SK-N-SH (cell line): ENCODE results near the gene IL1F10. TPM values are rescaled to one million over a fixed set of nuclear protein-coding genes. Genes with fewer than 3 reads are reported as not detected.

Experiments used
- CTCF ChIA-PET: fragments of 300-600, 350-600 bp; formaldehyde crosslinking; extraction: SDS; loops from one replicate; lab custom pipeline; 2021; lab: Yijun Ruan, JAX
- POLR2A ChIA-PET: fragments of 350-600 bp; sonication (Branson Sonifier 250); formaldehyde crosslinking; extraction: SDS; loops from one replicate; lab custom pipeline; 2020; ENCODE audit warnings: antibody characterized with exemption, inconsistent platforms; lab: Yijun Ruan, JAX
- DNase-seq: peaks from one replicate; pipeline ENCODE4 v3.0.0; 2012
- H2AFZ ChIP-seq: fragments of 200-600 bp; sonication (generic); 2 replicates; pipeline ENCODE4 v1.8.1; 2016; ENCODE audit warnings: antibody characterized with exemption, mild to moderate bottlenecking, low read depth
- H3F3A ChIP-seq: fragments of 200-600 bp; sonication (generic); replicated peaks from 2 replicates; pipeline ENCODE3; 2016; ENCODE audit warnings: antibody characterized with exemption, mild to moderate bottlenecking; ENCODE audit not compliant: insufficient read depth
- H3K27ac ChIP-seq, 2 experiments: fragments of 200-500 bp in 1 of 2; fragments of 200-600 bp in 1 of 2; sonication (Bioruptor generic) in 1 of 2; sonication (generic), shearing (Covaris generic) in 1 of 2; 2 replicates each; pipeline versions ENCODE4 v1.5.1 to v1.6.1; 2014 to 2016; ENCODE audit warnings: low read depth in 2 of 2, inconsistent platforms in 1 of 2, low read length in 1 of 2, mild to moderate bottlenecking in 1 of 2, mixed read lengths in 1 of 2
- H3K27me3 ChIP-seq: fragments of 200-600 bp; sonication (generic), shearing (Covaris generic); 2 replicates; pipeline ENCODE4 v1.6.1; 2016; ENCODE audit warnings: mixed run types; ENCODE audit not compliant: insufficient read depth
- H3K36me3 ChIP-seq, 2 experiments: fragments of 200-500 bp in 1 of 2; fragments of 200-600 bp in 1 of 2; sonication (Bioruptor generic) in 1 of 2; sonication (generic) in 1 of 2; replicated peaks in 1 of 2; 2 replicates each; pipeline versions ENCODE3 to v1.5.1; 2014 to 2016; ENCODE audit warnings: low read length in 1 of 2, mild to moderate bottlenecking in 1 of 2; ENCODE audit not compliant: insufficient read depth in 2 of 2, control insufficient read depth in 1 of 2
- H3K4me1 ChIP-seq, 2 experiments: fragments of 200-500 bp in 1 of 2; fragments of 200-600 bp in 1 of 2; sonication (Bioruptor generic) in 1 of 2; sonication (generic), shearing (Covaris generic) in 1 of 2; 2 replicates each; pipeline versions ENCODE4 v1.5.1 to v1.6.1; 2014 to 2016; ENCODE audit warnings: low read depth in 1 of 2, low read length in 1 of 2, mixed run types in 1 of 2; ENCODE audit not compliant: insufficient read depth in 2 of 2, control insufficient read depth in 1 of 2
- H3K4me2 ChIP-seq: fragments of 200-600 bp; sonication (generic), shearing (Covaris generic); 2 replicates; pipeline ENCODE4 v1.6.1; 2017; ENCODE audit warnings: mixed run types
- H3K4me3 ChIP-seq, 2 experiments: fragments of 200-500 bp in 1 of 2; fragments of 200-600 bp in 1 of 2; sonication (Bioruptor generic) in 1 of 2; sonication (generic), shearing (Covaris generic) in 1 of 2; 2 replicates each; pipeline versions ENCODE4 v1.5.1 to v1.8.1; 2014 to 2016; ENCODE audit warnings: low read depth in 2 of 2, inconsistent platforms in 1 of 2, low read length in 1 of 2, mild to moderate bottlenecking in 1 of 2, mixed read lengths in 1 of 2, moderate library complexity in 1 of 2
- H3K79me2 ChIP-seq: fragments of 200-600 bp; sonication (generic); 2 replicates; pipeline ENCODE4 v1.8.1; 2017; ENCODE audit warnings: mild to moderate bottlenecking; ENCODE audit not compliant: insufficient read depth
- H3K9ac ChIP-seq: fragments of 200-600 bp; sonication (generic); 2 replicates; pipeline ENCODE4 v1.6.1; 2017; ENCODE audit warnings: mixed run types
- H3K9me2 ChIP-seq: fragments of 200-600 bp; sonication (generic); 2 replicates; pipeline ENCODE4 v1.6.1; 2017; ENCODE audit warnings: mixed run types
- H3K9me3 ChIP-seq: fragments of 200-600 bp; sonication (generic); 2 replicates; pipeline ENCODE4 v1.6.1; 2017; ENCODE audit warnings: mixed run types, mild to moderate bottlenecking, moderate library complexity
- H4K20me1 ChIP-seq: fragments of 200-600 bp; sonication (generic); 2 replicates; pipeline ENCODE4 v1.6.1; 2017; ENCODE audit warnings: mild to moderate bottlenecking, mixed run types; ENCODE audit not compliant: insufficient read depth
- CHD2 ChIP-seq: fragments of 150-350 bp; IDR thresholded peaks from 2 replicates; pipeline ENCODE4 v1.6.1; 2018; ENCODE audit warnings: low read length; ENCODE audit not compliant: partially characterized antibody
- EP300 ChIP-seq, 2 experiments: IDR thresholded peaks; 2 replicates each; pipeline versions ENCODE4 v1.4.0 to v1.6.1; 2012; ENCODE audit warnings: borderline replicate concordance in 1 of 2, low read depth in 1 of 2, low read length in 1 of 2
- EZH2phosphoT487 ChIP-seq: fragments of 200-600 bp; sonication (generic); IDR thresholded peaks from 2 replicates; pipeline ENCODE4 v1.6.1; 2017; ENCODE audit warnings: low read depth, mixed run types, mild to moderate bottlenecking, antibody characterized with exemption, moderate library complexity, borderline replicate concordance
- FOXM1 ChIP-seq: IDR thresholded peaks from 2 replicates; pipeline ENCODE4 v1.4.0; 2012; ENCODE audit warnings: low read depth, mild to moderate bottlenecking
- GABPA ChIP-seq: IDR thresholded peaks from 2 replicates; pipeline ENCODE4 v1.4.0; 2012; ENCODE audit warnings: low read depth, mild to moderate bottlenecking
- GATA2 ChIP-seq: sonication (generic); formaldehyde crosslinking; IDR thresholded peaks from 2 replicates; pipeline ENCODE4 v1.5.0; 2020; ENCODE audit warnings: mild to moderate bottlenecking, missing genetic modification reagents
- JUND ChIP-seq: IDR thresholded peaks from 2 replicates; pipeline ENCODE4 v1.4.0; 2012
- MEF2A ChIP-seq: IDR thresholded peaks from 2 replicates; pipeline ENCODE4 v1.4.0; 2012; ENCODE audit warnings: low read depth, borderline replicate concordance
- MXI1 ChIP-seq: IDR thresholded peaks from 2 replicates; pipeline ENCODE4 v1.6.1; 2012; ENCODE audit warnings: mild to moderate bottlenecking, low read depth, low read length, improper control_type of control experiment
- NFIC ChIP-seq: IDR thresholded peaks from 2 replicates; pipeline ENCODE4 v1.4.0; 2012; ENCODE audit warnings: borderline replicate concordance
- NRF1 ChIP-seq: IDR thresholded peaks from 2 replicates; pipeline ENCODE4 v1.6.1; 2012; ENCODE audit warnings: low read depth, mild to moderate bottlenecking, low read length
- PBX3 ChIP-seq: IDR thresholded peaks from 2 replicates; pipeline ENCODE4; 2012
- POLR2AphosphoS5 ChIP-seq: IDR thresholded peaks from 2 replicates; pipeline ENCODE4 v1.6.1; 2012; ENCODE audit warnings: low read depth, low read length
- RAD21 ChIP-seq: IDR thresholded peaks from 2 replicates; pipeline ENCODE4 v1.6.1; 2012; ENCODE audit warnings: mild to moderate bottlenecking, low read length
- RXRA ChIP-seq: IDR thresholded peaks from 2 replicates; pipeline ENCODE4 v1.4.0; 2012; ENCODE audit warnings: low read depth, mild to moderate bottlenecking, borderline replicate concordance
- SIN3A ChIP-seq: IDR thresholded peaks from 2 replicates; pipeline ENCODE4 v1.6.1; 2012; ENCODE audit warnings: low read depth, mild to moderate bottlenecking, low read length, moderate library complexity, borderline replicate concordance
- SMC3 ChIP-seq: IDR thresholded peaks from 2 replicates; pipeline ENCODE4 v1.6.1; 2012; ENCODE audit warnings: low read depth, low read length, improper control_type of control experiment
- TAF1 ChIP-seq: IDR thresholded peaks from 2 replicates; pipeline ENCODE4 v1.6.1; 2012; ENCODE audit warnings: low read depth, mild to moderate bottlenecking, low read length, moderate library complexity, borderline replicate concordance
- TCF12 ChIP-seq: IDR thresholded peaks from 2 replicates; pipeline ENCODE4 v1.4.0; 2012
- WGBS: methylation state at CpG from one replicate; pipeline ENCODE4 v1.1.6; 2017; ENCODE audit warnings: low lambda C conversion rate; 5-methylcytosine and 5-hydroxymethylcytosine counted together
- polyA plus RNA-seq, 3 experiments: library from polyadenylated mRNA; depleted of rRNA; stranded (reverse); fragments of >200 nt; gene quantifications; 2 replicates each; pipeline ENCODE4 v1.2.3, GENCODE V29; 2012
- TF ChIP-seq, protein P1 (sequence below): fragments of 150-350 bp; IDR thresholded peaks from 2 replicates; pipeline ENCODE4 v1.6.1; 2017; ENCODE audit warnings: antibody characterized with exemption, low read length, low read depth, borderline replicate concordance
- TF ChIP-seq, protein P2 (sequence below): IDR thresholded peaks from 2 replicates; pipeline ENCODE4 v1.4.0; 2012; ENCODE audit warnings: low read depth, borderline replicate concordance
- TF ChIP-seq, protein P3 (sequence below): IDR thresholded peaks from 2 replicates; pipeline ENCODE4 v1.6.1; 2012; ENCODE audit warnings: mild to moderate bottlenecking, low read depth, low read length, moderate library complexity

The IL1F10 gene
- polyA plus RNA-seq, 1 of the 3 experiments (the other 2 are of a cell fraction) = not detected

- no peaks in the 10 kb centered on the region for H3K27me3 ChIP-seq
- DNase-seq = no peak
- ChIA-PET CTCF (no interaction called here), POLR2A (no interaction called here)
- H3K79me2 ChIP-seq = no peaks in the 10 kb centered on the region
- no peak overlapping the region for H3K9ac ChIP-seq
- no peak overlapping the region for H3K4me3 ChIP-seq
- H3K4me2 ChIP-seq = no peak overlapping the region
- no peak overlapping the region for H3K27ac ChIP-seq
- TF ChIP-seq MXI1 (no peak), TAF1 (no peak), POLR2AphosphoS5 (no peak), PBX3 (no peak), NFIC (no peak), CHD2 (no peak), FOXM1 (no peak), GATA2 (CRISPR knock-in tag) (no peak), GABPA (no peak), SMC3 (no peak), SIN3A (no peak), EP300 (IDR thresholded peaks at IDR 0.05; ENCODE audit: borderline replicate concordance in 1 of 2, low read depth in 1 of 2, low read length in 1 of 2) (no peak)
- TF ChIP-seq, protein P1, sequence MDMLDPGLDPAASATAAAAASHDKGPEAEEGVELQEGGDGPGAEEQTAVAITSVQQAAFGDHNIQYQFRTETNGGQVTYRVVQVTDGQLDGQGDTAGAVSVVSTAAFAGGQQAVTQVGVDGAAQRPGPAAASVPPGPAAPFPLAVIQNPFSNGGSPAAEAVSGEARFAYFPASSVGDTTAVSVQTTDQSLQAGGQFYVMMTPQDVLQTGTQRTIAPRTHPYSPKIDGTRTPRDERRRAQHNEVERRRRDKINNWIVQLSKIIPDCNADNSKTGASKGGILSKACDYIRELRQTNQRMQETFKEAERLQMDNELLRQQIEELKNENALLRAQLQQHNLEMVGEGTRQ = no peak
- H4K20me1 ChIP-seq = no peaks in the 10 kb centered on the region
- H3K36me3 ChIP-seq = no peaks in the 10 kb centered on the region
- no peaks in the 10 kb centered on the region for H3K9me3 ChIP-seq
- H3K4me1 ChIP-seq = no peaks in the 10 kb centered on the region
- no peaks in the 10 kb centered on the region for H3F3A ChIP-seq
- H3K9me2 ChIP-seq = no peaks in the 10 kb centered on the region
- 26% methylated on average over 4 of the region's 4 CpGs for WGBS
- no peak overlapping the region for H2AFZ ChIP-seq
These were observed 35.5 kb downstream of the IL1F10 start for GRCh38 chr2:113103277-113103676.

DNA sequence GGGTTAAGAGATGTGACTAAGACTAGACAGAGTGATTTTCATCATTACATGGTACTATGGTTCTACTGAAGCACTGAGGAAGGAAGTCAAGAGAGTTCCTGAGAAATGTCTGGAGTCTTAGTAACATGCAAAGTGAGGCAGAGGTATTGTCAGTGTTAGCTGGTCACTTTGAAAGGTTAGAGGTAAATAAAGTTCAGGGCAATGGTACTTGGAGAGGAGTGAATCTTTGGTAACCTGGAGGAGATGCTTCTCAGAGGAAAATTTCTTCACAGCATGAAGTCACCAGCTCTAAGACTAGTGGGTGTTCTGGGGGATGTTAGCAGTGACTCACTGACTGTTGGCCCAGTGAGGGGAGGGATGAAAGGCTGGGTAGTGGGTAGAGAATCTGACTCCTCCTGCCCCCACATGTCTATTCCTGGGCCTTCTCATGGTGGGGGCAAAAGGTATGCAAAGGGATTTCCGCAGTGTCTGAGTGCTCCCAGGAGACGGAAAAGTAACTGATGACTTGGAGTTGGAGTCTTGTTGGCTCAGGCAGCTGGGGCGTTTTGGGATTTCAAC, 36.4 kb downstream of the IL1F10 start:
- H3K4me3 ChIP-seq = no peak overlapping the region
- H3K4me1 ChIP-seq = no peaks in the 10 kb centered on the region
- no peaks in the 10 kb centered on the region for H4K20me1 ChIP-seq
- CTCF ChIA-PET = interaction anchor here (0.8 to 1.9 kb wide), 2 partner anchors 27 to 34 kb away, joined by 3 to 8 read pairs; no protein-coding TSS in a partner anchor
- no peaks in the 10 kb centered on the region for H3F3A ChIP-seq
- POLR2A ChIA-PET = no interaction called here
- H3K9me3 ChIP-seq = no peaks in the 10 kb centered on the region
- H3K9ac ChIP-seq = no peak overlapping the region
- no peaks in the 10 kb centered on the region for H3K79me2 ChIP-seq
- H3K9me2 ChIP-seq = no peaks in the 10 kb centered on the region
- 3% methylated on average over 3 of the region's 3 CpGs for WGBS
- no peak overlapping the region for H2AFZ ChIP-seq
- H3K4me2 ChIP-seq = no peak overlapping the region
- no peaks in the 10 kb centered on the region for H3K36me3 ChIP-seq
- DNase-seq = no peak
- no peaks in the 10 kb centered on the region for H3K27me3 ChIP-seq
- H3K27ac ChIP-seq = no peak overlapping the region
- TF ChIP-seq, protein P2, sequence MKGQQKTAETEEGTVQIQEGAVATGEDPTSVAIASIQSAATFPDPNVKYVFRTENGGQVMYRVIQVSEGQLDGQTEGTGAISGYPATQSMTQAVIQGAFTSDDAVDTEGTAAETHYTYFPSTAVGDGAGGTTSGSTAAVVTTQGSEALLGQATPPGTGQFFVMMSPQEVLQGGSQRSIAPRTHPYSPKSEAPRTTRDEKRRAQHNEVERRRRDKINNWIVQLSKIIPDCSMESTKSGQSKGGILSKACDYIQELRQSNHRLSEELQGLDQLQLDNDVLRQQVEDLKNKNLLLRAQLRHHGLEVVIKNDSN = no peak
- TF ChIP-seq MEF2A (no peak), TAF1 (no peak), TCF12 (no peak), RAD21 (no peak), JUND (no peak), EZH2phosphoT487 (no peak), EP300 (IDR thresholded peaks at IDR 0.05; ENCODE audit: borderline replicate concordance in 1 of 2, low read depth in 1 of 2, low read length in 1 of 2) (no peak), NFIC (no peak), RXRA (no peak), NRF1 (no peak)
- TF ChIP-seq, protein P3, sequence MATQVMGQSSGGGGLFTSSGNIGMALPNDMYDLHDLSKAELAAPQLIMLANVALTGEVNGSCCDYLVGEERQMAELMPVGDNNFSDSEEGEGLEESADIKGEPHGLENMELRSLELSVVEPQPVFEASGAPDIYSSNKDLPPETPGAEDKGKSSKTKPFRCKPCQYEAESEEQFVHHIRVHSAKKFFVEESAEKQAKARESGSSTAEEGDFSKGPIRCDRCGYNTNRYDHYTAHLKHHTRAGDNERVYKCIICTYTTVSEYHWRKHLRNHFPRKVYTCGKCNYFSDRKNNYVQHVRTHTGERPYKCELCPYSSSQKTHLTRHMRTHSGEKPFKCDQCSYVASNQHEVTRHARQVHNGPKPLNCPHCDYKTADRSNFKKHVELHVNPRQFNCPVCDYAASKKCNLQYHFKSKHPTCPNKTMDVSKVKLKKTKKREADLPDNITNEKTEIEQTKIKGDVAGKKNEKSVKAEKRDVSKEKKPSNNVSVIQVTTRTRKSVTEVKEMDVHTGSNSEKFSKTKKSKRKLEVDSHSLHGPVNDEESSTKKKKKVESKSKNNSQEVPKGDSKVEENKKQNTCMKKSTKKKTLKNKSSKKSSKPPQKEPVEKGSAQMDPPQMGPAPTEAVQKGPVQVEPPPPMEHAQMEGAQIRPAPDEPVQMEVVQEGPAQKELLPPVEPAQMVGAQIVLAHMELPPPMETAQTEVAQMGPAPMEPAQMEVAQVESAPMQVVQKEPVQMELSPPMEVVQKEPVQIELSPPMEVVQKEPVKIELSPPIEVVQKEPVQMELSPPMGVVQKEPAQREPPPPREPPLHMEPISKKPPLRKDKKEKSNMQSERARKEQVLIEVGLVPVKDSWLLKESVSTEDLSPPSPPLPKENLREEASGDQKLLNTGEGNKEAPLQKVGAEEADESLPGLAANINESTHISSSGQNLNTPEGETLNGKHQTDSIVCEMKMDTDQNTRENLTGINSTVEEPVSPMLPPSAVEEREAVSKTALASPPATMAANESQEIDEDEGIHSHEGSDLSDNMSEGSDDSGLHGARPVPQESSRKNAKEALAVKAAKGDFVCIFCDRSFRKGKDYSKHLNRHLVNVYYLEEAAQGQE = no peak
